ENCODE measurements around the gene SSH3.
"Not testable (repeated sequence)": the region's sequence is repeated elsewhere in the genome, so short reads cannot be mapped to it uniquely, and the experiment has no call there.

Gene SSH3, protein sequence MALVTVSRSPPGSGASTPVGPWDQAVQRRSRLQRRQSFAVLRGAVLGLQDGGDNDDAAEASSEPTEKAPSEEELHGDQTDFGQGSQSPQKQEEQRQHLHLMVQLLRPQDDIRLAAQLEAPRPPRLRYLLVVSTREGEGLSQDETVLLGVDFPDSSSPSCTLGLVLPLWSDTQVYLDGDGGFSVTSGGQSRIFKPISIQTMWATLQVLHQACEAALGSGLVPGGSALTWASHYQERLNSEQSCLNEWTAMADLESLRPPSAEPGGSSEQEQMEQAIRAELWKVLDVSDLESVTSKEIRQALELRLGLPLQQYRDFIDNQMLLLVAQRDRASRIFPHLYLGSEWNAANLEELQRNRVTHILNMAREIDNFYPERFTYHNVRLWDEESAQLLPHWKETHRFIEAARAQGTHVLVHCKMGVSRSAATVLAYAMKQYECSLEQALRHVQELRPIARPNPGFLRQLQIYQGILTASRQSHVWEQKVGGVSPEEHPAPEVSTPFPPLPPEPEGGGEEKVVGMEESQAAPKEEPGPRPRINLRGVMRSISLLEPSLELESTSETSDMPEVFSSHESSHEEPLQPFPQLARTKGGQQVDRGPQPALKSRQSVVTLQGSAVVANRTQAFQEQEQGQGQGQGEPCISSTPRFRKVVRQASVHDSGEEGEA

DNA sequence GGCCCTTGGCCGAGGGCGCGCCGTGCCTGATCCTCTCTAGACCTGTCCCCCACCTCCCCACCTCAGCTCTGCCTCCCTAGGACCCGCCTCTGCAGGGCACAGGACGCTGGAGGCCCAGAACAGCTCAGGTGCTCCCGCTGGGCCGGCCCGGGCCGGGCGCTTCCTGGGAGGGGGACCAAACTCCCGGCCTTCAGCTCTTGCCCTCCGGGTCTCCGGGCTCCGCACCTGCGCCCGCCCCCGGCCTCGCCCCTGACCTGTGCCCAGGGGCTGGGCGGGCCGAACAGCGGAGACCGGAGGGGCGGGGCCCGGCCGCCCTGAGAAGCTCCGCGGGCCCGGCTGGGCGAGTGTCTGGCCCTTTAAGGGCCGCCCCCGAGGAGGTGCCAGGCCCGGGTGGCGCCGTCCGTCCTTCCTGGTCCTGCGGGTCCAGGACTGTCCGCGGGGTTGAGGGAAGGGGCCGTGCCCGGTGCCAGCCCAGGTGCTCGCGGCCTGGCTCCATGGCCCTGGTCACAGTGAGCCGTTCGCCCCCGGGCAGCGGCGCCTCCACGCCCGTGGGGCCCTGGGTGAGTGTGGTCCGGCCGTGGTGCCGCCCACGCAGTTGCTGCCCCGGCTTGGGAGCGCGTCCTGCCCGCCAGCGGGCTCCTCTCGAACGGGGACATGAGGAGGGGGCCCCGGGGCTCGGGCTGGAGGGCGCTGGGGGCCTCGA lies at the start of gene SSH3:
TSS of gene SSH3 (plus strand) at position 399 of the 703 bp plus-strand sequence. CDS start at position 495, 96 bp downstream.
- no peak for DNase-seq (ENCODE audit: low read depth, low spot score)

DNA sequence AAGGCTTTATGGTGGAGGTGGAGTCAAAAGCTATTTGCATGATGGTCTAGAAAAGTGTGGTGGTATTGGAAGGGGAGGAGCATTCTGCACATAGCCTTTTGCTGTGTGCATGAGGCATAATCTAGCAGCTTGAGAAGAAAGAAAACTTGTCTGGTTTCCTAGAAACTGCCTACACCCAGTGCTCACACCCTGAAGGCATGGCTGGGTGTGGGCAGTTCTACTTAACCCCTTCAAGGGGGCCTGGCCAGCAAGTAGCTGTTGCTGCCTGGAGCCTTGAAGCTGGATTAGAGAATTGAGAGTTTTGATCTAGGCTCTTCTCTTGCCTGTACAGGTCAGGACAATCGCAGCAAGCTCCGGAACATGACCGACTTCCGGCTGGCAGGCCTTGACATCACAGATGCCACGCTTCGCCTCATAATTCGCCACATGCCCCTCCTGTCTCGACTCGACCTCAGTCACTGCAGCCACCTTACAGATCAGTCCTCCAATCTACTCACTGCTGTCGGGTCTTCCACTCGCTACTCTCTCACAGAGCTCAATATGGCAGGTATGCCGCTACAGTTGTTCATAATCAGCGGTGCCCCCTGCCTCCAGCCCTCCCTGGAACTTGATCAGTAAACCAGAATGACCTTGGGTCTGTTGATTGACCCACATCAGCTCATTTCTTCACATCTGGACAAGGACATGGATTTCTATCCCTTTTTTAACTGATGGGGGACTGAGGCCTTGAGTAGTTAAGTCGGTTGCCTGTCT lies 49.3 kb upstream of the SSH3 start:
- no peak for DNase-seq (ENCODE audit: low read depth, low spot score)

GRCh38 chr11:67254798-67255197 lies 48.5 kb upstream of the SSH3 start:
- no peak for DNase-seq (ENCODE audit: low read depth, low spot score)

DNA sequence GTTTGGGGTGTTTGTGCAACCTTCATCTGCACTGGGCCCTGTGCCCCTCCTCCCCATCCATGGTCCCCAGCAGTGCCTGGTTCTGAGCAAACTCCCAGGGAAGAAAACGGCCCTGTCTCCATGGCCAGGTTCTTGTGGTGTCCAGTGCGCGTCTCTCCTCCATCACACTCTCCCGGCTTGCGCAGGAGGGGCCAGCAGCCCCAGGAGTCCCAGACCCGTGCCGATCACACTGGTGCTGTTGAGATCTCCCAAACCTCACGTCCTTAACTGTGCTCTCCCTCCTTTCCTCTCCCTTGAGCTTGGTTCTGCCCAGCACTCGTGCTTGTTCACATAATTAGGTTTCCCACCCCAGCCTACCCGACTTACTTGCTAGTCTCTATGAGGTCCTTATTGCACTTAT lies 48.0 kb upstream of the SSH3 start:
- DNase-seq (ENCODE audit: low read depth, low spot score): no peak

DNA sequence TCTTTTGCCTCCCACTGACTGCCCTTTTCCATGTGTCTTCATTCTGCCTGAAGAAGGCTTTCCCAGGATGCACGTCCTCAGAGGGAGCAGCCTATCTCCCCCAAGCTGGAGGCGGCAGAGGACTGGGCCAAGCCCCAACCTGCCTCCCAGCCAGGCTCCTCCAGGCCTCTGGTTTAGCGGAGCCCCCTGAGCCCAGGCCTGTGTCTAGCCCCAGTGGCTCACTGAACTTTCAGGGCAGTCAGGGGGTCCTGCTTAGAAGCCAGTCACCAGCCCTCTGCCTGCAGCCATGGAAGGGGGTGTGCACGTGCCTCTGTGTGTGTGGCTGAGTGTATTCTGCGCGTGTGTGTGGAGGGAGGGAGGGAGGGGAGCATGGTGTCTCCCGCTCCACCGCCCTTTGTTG lies 47.5 kb upstream of the SSH3 start:
- DNase-seq (ENCODE audit: low read depth, low spot score): no peak

DNA sequence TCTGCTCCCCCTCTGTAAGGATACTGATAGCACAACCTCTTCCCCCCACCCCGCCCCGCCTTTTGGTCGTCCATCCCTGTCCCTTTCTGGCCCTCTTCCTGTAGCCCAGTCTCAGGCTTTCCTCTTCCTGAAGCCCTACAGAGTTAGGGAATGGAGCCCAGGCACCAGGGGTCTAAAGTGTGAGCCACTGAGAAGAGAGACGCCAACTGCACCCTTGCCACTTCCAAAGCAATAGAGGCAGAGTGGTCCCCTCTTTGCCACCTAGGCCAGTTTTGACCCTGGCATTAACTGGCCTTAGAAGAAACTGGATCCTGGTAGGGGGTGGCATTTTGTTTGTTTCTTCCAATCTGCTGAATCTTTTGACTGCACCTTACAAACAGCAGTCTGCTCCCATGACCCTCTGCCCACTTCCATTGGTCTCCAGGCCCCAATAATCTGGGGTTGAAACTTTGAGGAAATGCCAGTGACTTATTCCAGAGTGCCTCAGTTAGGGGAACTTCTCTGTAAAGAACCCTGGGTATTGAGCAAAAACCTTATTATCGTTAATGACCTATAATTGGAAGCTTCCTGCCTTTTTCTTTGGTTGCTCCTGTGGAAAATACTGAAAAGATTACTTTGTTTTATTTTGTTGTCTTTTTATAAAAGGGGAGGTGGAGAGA lies 46.7 kb upstream of the SSH3 start:
- DNase-seq (ENCODE audit: low read depth, low spot score): no peak

DNA sequence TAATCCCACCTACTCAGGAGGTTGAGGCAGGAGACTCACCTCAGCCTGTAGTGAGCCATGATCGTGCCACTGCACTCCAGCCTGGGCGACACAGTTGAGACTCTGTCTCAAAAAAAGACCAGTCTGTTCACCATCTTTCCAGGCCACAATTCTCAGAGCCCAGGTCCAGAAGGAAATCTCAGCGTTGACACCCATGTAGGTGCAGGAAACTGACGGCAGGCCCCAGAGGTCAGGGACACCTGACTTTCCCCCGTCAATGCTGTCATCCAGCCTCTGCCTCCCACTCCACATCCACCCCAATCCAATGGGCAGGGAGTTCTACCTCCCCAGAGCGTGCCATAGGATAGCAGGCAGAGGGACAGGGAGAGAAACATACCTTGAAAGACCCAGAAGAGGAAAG lies 42.9 kb upstream of the SSH3 start:
- DNase-seq (ENCODE audit: low read depth, low spot score): no peak

DNA sequence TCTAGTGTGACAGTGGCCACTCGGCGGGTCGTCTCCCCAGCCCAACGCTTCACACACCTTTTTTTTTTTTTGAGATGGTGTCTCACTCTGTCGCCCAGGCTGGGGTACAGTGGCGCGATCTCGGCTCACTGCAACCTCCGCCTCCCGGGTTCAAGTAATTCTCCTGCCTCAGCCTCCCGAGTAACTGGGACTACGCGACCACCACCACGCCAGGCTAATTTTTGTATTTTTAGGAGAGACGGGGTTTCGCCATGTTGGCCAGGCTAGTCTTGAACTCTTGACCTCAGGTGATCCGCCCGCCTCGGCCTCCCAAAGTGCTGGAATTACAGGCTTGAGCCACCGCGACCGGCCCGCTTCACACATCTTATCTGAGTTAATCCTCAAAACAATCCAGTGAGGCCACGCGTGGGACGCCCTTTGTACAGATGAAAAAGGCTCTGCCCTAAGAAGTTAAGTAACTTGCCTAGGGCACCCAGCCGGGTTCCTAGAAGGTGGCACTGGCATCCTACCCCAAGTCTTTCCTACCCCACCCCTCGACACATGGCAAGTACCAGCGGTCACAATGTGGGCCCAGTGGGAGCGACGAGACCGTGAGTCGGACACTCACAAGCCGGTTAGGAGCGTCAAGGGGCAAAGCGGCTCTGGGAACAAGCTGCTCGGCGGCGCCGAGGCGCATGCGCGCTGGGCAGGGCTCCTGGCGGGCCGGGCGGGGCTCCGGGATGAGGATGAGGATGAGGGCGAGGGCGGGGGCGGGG lies 42.3 kb upstream of the SSH3 start:
- not testable (repeated sequence) for DNase-seq (ENCODE audit: low read depth, low spot score)

DNA sequence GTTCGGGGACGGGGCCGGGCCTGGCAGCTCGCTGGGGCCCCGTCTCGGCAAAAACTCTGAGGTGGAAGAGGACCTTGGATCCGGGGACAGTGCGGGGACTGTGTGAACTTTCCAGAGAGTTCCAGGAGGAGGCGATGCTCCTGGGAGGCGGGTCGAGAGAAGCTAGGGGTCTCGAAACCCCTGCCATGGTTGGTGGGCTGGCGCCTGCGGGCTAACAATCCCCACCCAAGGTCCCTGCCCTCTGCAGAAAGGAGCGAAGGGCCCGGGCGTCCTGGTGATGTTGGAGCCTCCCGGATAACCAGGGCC lies 41.7 kb upstream of the SSH3 start:
- no peak for DNase-seq (ENCODE audit: low read depth, low spot score)

DNA sequence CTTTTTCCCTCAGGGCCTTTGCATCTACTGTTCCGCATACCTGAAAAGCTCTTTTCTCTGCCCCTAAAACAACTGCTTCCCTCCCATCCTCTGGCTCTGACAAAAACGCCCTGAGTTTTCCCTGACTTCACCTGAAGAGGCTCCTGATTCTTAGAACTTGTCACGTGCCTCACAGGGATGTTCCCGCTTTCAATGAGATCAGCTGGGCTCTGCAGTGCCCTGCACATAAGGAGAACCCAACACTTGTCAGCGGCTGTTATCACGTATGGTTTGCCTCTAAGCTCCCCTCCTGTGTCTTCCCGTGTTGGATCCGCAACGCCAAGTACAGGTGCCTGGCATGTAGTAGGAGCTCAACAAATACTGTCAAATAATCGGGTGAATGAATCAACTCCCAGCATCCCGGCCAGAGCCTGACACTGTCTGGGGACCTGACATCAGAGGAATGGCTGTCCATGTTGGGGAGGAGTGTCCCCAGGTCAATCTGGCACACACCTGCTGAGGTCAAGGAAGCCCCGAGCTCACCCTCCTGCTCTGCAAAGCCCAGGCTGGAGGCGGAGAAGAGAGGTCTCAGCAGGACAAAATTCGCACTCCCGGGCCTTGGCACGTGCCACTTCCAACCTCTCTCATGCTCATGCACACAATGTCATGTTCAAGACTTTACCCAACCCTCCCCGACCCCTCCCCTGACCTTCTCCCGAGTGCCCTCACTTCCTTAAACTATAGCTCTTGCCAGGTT lies 41.2 kb upstream of the SSH3 start:
- no peak for DNase-seq (ENCODE audit: low read depth, low spot score)

DNA sequence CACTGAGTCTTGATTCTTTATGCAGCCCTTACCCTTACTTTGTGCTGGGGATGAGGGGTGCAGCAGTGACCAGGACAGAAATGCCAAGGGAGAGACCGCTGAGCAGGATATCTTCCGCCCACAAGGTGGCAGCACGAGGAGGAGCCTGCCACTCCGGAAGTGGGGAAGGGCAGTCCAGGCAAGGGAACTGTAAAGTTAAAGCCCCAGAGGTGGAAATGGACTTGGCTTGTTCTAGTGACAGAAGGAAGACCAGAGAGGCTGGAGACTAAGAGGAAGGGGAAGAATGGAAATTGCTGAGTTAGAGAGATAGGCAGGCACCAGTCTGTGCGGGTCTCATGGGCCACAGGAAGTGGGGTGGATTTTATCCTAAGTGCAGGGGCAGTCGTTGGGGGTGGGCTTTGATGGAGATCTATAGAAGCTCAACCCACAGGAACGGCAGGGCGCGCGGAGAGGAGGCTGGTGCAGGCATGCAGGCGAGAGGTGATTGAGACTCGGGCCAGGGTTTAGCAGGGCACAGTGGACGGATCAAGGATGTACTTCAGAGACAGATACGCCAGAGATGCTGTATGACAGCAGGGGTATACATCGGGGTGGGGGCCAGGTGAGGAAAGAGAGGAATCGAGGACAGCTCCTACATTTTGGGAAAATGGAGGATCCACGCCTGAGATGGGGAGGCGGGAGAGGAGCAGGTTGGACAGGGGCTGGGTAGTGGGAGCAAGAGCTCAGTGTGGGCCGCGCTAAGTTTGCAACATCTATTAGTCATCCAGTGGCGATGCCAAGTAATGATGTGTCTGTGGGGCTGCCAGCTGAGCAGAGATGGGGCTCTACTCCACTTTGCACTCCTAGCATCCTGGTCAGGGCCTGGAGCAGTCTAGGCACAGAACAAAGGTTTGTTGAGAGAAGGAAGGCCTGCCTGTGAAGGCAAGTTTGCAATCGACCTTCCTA lies 40.3 kb upstream of the SSH3 start:
- peak; percentile 63 for DNase-seq (ENCODE audit: low read depth, low spot score)

GRCh38 chr11:67264260-67264659 lies 39.1 kb upstream of the SSH3 start:
- DNase-seq (ENCODE audit: low read depth, low spot score): no peak

GRCh38 chr11:67264877-67265632 lies 38.3 kb upstream of the SSH3 start:
- DNase-seq (ENCODE audit: low read depth, low spot score): no peak

GRCh38 chr11:67265633-67266448 lies 37.5 kb upstream of the SSH3 start:
- peak; percentile 67 for DNase-seq (ENCODE audit: low read depth, low spot score)

- no peak for DNase-seq (ENCODE audit: low read depth, low spot score)
These were observed 36.7 kb upstream of the SSH3 start, which contains the start of gene GRK2 for GRCh38 chr11:67266449-67267187. TSS of gene GRK2 (plus strand) at chr11:67266473. CDS start at chr11:67266700, 227 bp downstream.

Measured in activated CD4-positive, CD25-positive, alpha-beta regulatory T cell treated with anti-CD3 and anti-CD28 coated beads, Interleukin-2, amount 50 U/mL, for 16 hours (primary cell).